LNCAP (cell line): ENCODE results near the gene STK32C.

ENCODE experiments used
- TF ChIP-seq, protein P1 (sequence below): fragments of 450-650 bp; IDR thresholded peaks from 2 replicates; pipeline ENCODE4 v1.5.1; 2017; ENCODE audit warnings: mild to moderate bottlenecking

Gene STK32C

GRCh38 chr10:132243141-132243540, 64.6 kb downstream of the STK32C start:
- TF ChIP-seq, protein P1, sequence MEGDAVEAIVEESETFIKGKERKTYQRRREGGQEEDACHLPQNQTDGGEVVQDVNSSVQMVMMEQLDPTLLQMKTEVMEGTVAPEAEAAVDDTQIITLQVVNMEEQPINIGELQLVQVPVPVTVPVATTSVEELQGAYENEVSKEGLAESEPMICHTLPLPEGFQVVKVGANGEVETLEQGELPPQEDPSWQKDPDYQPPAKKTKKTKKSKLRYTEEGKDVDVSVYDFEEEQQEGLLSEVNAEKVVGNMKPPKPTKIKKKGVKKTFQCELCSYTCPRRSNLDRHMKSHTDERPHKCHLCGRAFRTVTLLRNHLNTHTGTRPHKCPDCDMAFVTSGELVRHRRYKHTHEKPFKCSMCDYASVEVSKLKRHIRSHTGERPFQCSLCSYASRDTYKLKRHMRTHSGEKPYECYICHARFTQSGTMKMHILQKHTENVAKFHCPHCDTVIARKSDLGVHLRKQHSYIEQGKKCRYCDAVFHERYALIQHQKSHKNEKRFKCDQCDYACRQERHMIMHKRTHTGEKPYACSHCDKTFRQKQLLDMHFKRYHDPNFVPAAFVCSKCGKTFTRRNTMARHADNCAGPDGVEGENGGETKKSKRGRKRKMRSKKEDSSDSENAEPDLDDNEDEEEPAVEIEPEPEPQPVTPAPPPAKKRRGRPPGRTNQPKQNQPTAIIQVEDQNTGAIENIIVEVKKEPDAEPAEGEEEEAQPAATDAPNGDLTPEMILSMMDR: no peak

DNA sequence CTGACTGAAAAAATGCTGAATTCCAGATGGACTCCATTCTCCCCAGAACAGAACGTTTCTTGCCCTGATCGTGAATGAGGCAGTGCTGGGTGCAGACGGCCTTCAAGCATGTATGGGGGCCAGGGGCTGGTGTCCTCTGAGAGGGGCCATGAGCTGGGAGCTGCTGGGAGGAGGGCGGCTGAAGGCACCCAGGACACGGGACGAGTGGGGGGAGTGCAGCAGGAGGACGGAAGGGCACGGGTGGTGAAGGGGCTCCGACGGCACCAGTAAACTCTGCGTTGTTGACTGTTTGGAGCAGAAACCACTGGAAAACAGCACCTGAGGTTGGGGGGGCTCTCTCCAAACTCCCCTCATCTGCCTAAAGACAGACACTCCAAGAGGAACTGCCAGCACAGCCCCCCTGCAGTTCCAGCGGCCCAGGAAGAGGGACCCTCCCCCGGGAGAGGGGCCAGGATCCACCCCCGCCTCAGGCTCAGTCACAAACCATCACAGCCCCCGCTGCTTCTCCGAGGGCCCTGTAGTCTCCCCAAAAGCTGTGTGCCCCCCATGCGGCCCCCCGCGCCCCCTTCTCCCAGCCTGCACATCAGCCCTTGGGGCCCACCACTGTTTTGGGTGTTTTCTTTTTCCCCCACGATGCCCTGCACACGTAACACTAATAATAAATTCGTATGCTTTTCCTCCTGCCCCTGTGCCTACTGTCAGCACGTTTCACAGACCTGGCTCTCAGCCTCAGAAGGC, 65.5 kb downstream of the STK32C start:
- TF ChIP-seq, protein P1: no peak

DNA sequence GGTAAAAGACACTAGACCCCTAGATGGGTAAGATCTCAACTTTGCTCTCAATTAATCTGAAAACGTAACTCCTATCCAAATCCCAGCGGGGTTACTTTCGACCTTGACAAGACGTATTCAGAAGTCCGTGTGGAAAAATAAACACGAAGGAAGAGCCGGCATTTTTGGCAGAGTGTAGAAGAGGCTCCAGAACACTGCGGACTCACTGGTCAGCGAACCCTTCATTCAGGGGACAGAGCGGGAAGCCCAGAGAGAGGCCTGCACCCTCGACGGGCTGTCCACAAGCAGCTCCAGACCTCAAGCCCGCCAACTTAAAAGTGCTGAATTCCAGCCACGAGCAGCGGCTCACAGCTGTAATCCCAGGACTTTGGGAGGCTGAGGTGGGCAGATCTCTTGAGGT, 66.3 kb downstream of the STK32C start:
- TF ChIP-seq, protein P1: no peak

DNA sequence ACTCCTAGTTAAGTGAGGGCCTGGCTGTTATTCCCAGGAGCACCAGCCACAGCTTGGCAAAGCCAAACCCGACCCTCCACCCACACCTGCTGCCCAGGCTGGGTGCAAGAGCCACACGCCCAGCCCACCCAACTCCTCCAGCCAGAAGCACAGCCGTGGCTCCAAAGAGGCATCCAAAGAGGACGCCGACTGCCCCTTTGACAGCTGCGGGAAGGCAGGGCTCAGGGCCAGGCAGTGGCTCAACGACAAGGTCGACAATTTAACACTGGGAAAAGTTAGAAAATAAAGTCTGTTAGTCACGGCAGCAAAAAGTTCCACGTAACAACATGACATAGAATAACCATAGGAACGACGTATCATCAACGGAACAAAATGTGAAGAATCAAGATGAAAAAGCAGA, 66.7 kb downstream of the STK32C start:
- TF ChIP-seq, protein P1: no peak

- TF ChIP-seq, protein P1: no peak
Measured at GRCh38 chr10:132240581-132240980, 67.2 kb downstream of the STK32C start.

DNA sequence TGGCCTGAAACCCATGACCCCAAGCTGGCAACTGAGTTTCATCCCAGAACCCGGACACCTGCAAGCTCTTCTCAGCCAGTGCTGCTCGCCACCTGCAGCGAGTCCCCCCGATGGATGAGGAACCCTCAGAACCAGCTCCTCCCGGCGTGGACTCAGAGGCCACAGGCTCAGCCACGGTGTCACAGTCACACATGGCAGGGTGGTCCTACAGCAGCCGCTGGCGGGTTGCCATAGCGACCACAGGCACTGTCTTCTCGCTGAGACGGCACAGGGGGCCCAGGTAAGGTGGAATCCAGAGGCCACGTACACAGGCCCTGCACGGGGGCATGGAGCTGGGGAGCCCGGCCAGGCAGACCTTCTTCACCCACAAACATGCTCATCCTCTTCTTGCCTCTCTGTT, 67.6 kb downstream of the STK32C start:
- TF ChIP-seq, protein P1: no peak

- TF ChIP-seq, protein P1: no peak
Measured at GRCh38 chr10:132239126-132240031, 68.4 kb downstream of the STK32C start.
